PFSK-1 (cell line): Measurements from ENCODE around the gene CTNND2.

ENCODE experiments used
- FOXP2 ChIP-seq: optimal IDR thresholded peaks from 2 replicates; pipeline ENCODE3; 2011; ENCODE audit warnings: borderline replicate concordance, control low read depth, inconsistent platforms; ENCODE audit not compliant: insufficient read depth; ENCODE audit errors: extremely low read length, extremely low read depth
- POLR2AphosphoS5 ChIP-seq: IDR thresholded peaks from 2 replicates; pipeline ENCODE4 v1.6.1; 2012; ENCODE audit warnings: low read depth, mild to moderate bottlenecking, control low read depth, low read length, moderate library complexity
- REST ChIP-seq, 2 experiments: IDR thresholded peaks; 2 replicates each; pipeline versions ENCODE4 v1.6.1 to v1.8.0; 2011 to 2012; ENCODE audit warnings: low read depth in 2 of 2, low read length in 2 of 2, control low read depth in 1 of 2, inconsistent platforms in 1 of 2, mild to moderate bottlenecking in 1 of 2, moderate library complexity in 1 of 2; ENCODE audit not compliant: insufficient read depth in 1 of 2
- SIN3A ChIP-seq: IDR thresholded peaks from 2 replicates; pipeline ENCODE4 v1.6.1; 2012; ENCODE audit warnings: mild to moderate bottlenecking, low read length, moderate library complexity, borderline replicate concordance; ENCODE audit not compliant: insufficient read depth
- TAF1 ChIP-seq: IDR thresholded peaks from 2 replicates; pipeline ENCODE4 v1.6.1; 2012; ENCODE audit warnings: low read length, control low read depth, borderline replicate concordance; ENCODE audit not compliant: insufficient read depth

CTNND2 gene

DNA sequence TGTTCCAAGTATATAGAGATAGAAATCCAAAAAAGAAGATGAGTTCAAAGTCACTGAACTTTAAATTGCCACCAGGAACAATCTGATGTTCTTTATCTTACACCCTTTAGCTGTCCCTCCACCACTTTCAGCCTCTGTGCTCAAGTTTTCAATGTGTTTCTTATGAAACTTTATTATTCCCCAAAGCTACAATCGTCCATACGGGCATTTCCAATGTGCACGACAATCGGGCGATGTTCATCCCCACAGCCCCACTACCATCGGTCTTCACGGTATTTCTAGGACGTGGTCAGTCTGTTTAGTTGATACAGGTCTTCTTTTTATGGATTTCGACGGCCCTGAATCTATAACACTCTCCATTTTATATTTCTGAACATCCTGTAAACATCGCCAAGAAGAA lies 904.5 kb downstream of the CTNND2 start:
- TF ChIP-seq FOXP2 (no peak), TAF1 (no peak), SIN3A (no peak), REST (IDR thresholded peaks at IDR 0.05; ENCODE audit: insufficient read depth in 1 of 2, low read depth in 2 of 2, low read length in 2 of 2) (no peak), POLR2AphosphoS5 (no peak)

GRCh38 chr5:10995891-10996290 lies 908.4 kb downstream of the CTNND2 start:
- TF ChIP-seq REST (IDR thresholded peaks at IDR 0.05; ENCODE audit: insufficient read depth in 1 of 2, low read depth in 2 of 2, low read length in 2 of 2) (no peak), POLR2AphosphoS5 (no peak), TAF1 (no peak), FOXP2 (no peak), SIN3A (no peak)

- TF ChIP-seq POLR2AphosphoS5 (no peak), TAF1 (no peak), SIN3A (no peak), FOXP2 (no peak), REST (IDR thresholded peaks at IDR 0.05; ENCODE audit: insufficient read depth in 1 of 2, low read depth in 2 of 2, low read length in 2 of 2) (no peak)
Measured at GRCh38 chr5:10994091-10994986, 909.9 kb downstream of the CTNND2 start.

- no peak for TF ChIP-seq POLR2AphosphoS5
- TF ChIP-seq REST (IDR thresholded peaks at IDR 0.05; ENCODE audit: insufficient read depth in 1 of 2, low read depth in 2 of 2, low read length in 2 of 2) = no peak
- no peak for TF ChIP-seq SIN3A
- no peak for TF ChIP-seq TAF1
- no peak for TF ChIP-seq FOXP2
Measured at GRCh38 chr5:10990634-10991033, 913.6 kb downstream of the CTNND2 start.
